ENCODE data around the gene ZNF618. TPM values are rescaled to one million over a fixed set of nuclear protein-coding genes. Genes with fewer than 3 reads are reported as not detected.
"Not testable (repeated sequence)": the region's sequence is repeated elsewhere in the genome, so short reads cannot be mapped to it uniquely, and the experiment has no call there.

ZNF618 gene
- polyA plus RNA-seq, 1 donor: 47.9 TPM

- DNase-seq: no peak
Observed at GRCh38 chr9:114037249-114037648, 161.1 kb downstream of the ZNF618 start.

- DNase-seq: peak; percentile 66
Observed at GRCh38 chr9:114037961-114038723, 162.0 kb downstream of the ZNF618 start.

- DNase-seq: no peak
Observed at GRCh38 chr9:114038724-114039313, 162.7 kb downstream of the ZNF618 start.

- DNase-seq: no peak
Observed at GRCh38 chr9:114039484-114039883, 163.4 kb downstream of the ZNF618 start.

GRCh38 chr9:114043660-114044059, 167.6 kb downstream of the ZNF618 start:
- not testable (repeated sequence) for DNase-seq

GRCh38 chr9:114046237-114046755, 170.2 kb downstream of the ZNF618 start:
- DNase-seq: no peak

- no peak for DNase-seq
Observed at GRCh38 chr9:114046875-114047274, 170.8 kb downstream of the ZNF618 start.

- no peak for DNase-seq
Observed at GRCh38 chr9:114047717-114048116, 171.6 kb downstream of the ZNF618 start.

GRCh38 chr9:114048533-114049415, 172.7 kb downstream of the ZNF618 start:
- no peak for DNase-seq

- DNase-seq: no peak
Observed at GRCh38 chr9:114049441-114050225, 173.5 kb downstream of the ZNF618 start.

GRCh38 chr9:114050226-114050568, 174.1 kb downstream of the ZNF618 start:
- DNase-seq: no peak

- no peak for DNase-seq
Observed at GRCh38 chr9:114050646-114051045, 174.5 kb downstream of the ZNF618 start.

- no peak for DNase-seq
Observed at GRCh38 chr9:114051281-114051680, 175.2 kb downstream of the ZNF618 start.

GRCh38 chr9:114051706-114052105, 175.6 kb downstream of the ZNF618 start:
- no peak for DNase-seq

- no peak for DNase-seq
Observed at GRCh38 chr9:114053246-114054005, 177.3 kb downstream of the ZNF618 start.

GRCh38 chr9:114054191-114054690, 178.1 kb downstream of the ZNF618 start:
- no peak for DNase-seq

- no peak for DNase-seq
Observed at GRCh38 chr9:114055061-114055460, 179.0 kb downstream of the ZNF618 start.

- DNase-seq: no peak
Observed at GRCh38 chr9:114055894-114056293, 179.8 kb downstream of the ZNF618 start.

GRCh38 chr9:114056527-114056926, 180.4 kb downstream of the ZNF618 start:
- no peak for DNase-seq

GRCh38 chr9:114057161-114057885, 181.2 kb downstream of the ZNF618 start:
- DNase-seq: no peak

All from left kidney (tissue), 2 donors.